K562 (cell line): ENCODE data around the gene GOPC. TPM values are rescaled to one million over a fixed set of nuclear protein-coding genes. Genes with fewer than 3 reads are reported as not detected.
A peak's percentile ranks its signal among the peaks of the same experiment; 100 is the strongest.

Experiments used
- ATAC-seq: fragments of 200-7000 bp; cut with Tn5 transposase; 3 replicates; pipeline ENCODE4 v1.9.1; 2020; ENCODE audit warnings: moderate library complexity
- BruUV-seq: library from RNA; stranded (reverse); fragments of 400-500 nt; replicated peaks from 2 replicates; lab custom pipeline; 2021; lab: Mats Ljungman, UMichigan
- CTCF ChIA-PET: fragments of 300-600 bp; formaldehyde crosslinking; extraction: SDS; loops from one replicate; lab custom pipeline; 2021; ENCODE audit warnings: low intra/inter-chr PET ratio; lab: Yijun Ruan, JAX
- POLR2A ChIA-PET: fragments of 300-600, 350-650 bp; sonication (Branson Sonifier 250); formaldehyde crosslinking; extraction: SDS; loops from one replicate; lab custom pipeline; 2021; ENCODE audit warnings: antibody characterized with exemption, inconsistent platforms; lab: Yijun Ruan, JAX
- DNase-seq, 4 experiments: peaks; one replicate each; pipeline versions ENCODE4 v3.0.0 to v3.0.0-alpha.2; 2011 to 2018; ENCODE audit warnings: low spot score in 3 of 4, mixed read lengths in 3 of 4; ENCODE audit errors: extremely low read depth in 1 of 4
- FAIRE-seq: peaks from 2 replicates; lab custom pipeline; 2011; peaks lifted over from hg19 to GRCh38; lab: Jason Lieb, UNC
- H2AFZ ChIP-seq: 2 replicates; pipeline ENCODE4 v1.6.0; 2011; ENCODE audit warnings: low read depth, low read length, control low read depth, inconsistent platforms
- H3K27ac ChIP-seq: fragments of 200-600 bp; 3 replicates; pipeline ENCODE4 v1.8.0; 2011; ENCODE audit warnings: low read depth, mild to moderate bottlenecking, control low read depth, inconsistent platforms, low read length, moderate library complexity, mixed read lengths; ENCODE audit errors: extremely low read depth
- H3K27me3 ChIP-seq, 2 experiments: fragments of 300-600 bp in 1 of 2; 2 replicates in 1 of 2; 3 replicates in 1 of 2; pipeline versions ENCODE4 v1.6.0 to v1.8.0; 2011; ENCODE audit warnings: inconsistent platforms in 2 of 2, low read length in 2 of 2, mild to moderate bottlenecking in 1 of 2, mixed read lengths in 1 of 2, moderate library complexity in 1 of 2; ENCODE audit not compliant: control insufficient read depth in 2 of 2, insufficient read depth in 2 of 2
- H3K36me3 ChIP-seq: fragments of 300-600 bp; 3 replicates; pipeline ENCODE4 v1.8.0; 2011; ENCODE audit warnings: mild to moderate bottlenecking, low read length, inconsistent platforms; ENCODE audit not compliant: control insufficient read depth, insufficient read depth
- H3K4me1 ChIP-seq, 2 experiments: fragments of 200-600 bp in 1 of 2; replicated peaks in 1 of 2; 2 replicates in 1 of 2; 3 replicates in 1 of 2; pipeline versions ENCODE4 v1.5.1 to v1.8.0; 2011; ENCODE audit warnings: inconsistent platforms in 2 of 2, low read length in 2 of 2, mild to moderate bottlenecking in 1 of 2, mixed read lengths in 1 of 2, moderate library complexity in 1 of 2; ENCODE audit not compliant: control insufficient read depth in 2 of 2, insufficient read depth in 2 of 2
- H3K4me2 ChIP-seq: 2 replicates; pipeline ENCODE4 v1.6.1; 2011; ENCODE audit warnings: low read length, control low read depth, inconsistent platforms, mixed read lengths; ENCODE audit not compliant: insufficient read depth
- H3K4me3 ChIP-seq: fragments of 200-600 bp; sonication (generic), shearing (Covaris generic); 2 replicates; pipeline ENCODE4 v1.5.1; 2016; ENCODE audit warnings: control low read depth, inconsistent platforms
- H3K79me2 ChIP-seq: fragments of 200-600 bp; 3 replicates; pipeline ENCODE4 v1.8.0; 2011; ENCODE audit warnings: low read length, inconsistent platforms; ENCODE audit not compliant: control insufficient read depth, insufficient read depth
- H3K9ac ChIP-seq, 2 experiments: 2 replicates each; pipeline versions ENCODE4 v1.6.0 to v1.6.1; 2011; ENCODE audit warnings: low read depth in 2 of 2, low read length in 2 of 2, control low read depth in 1 of 2, inconsistent platforms in 1 of 2, mild to moderate bottlenecking in 1 of 2, mixed read lengths in 1 of 2; ENCODE audit not compliant: insufficient read depth in 1 of 2
- H3K9me1 ChIP-seq: one replicate; pipeline ENCODE4 v1.6.0; 2011; ENCODE audit warnings: inconsistent platforms, mild to moderate bottlenecking, low read length, moderate library complexity; ENCODE audit not compliant: control insufficient read depth, insufficient read depth
- H3K9me3 ChIP-seq: replicated peaks from 2 replicates; pipeline ENCODE4 v1.5.1; 2011; ENCODE audit warnings: low read depth, low read length, inconsistent platforms; ENCODE audit not compliant: control insufficient read depth, insufficient read depth
- H4K20me1 ChIP-seq: replicated peaks from 2 replicates; pipeline ENCODE4 v1.6.1; 2011; ENCODE audit warnings: low read length, inconsistent platforms, mixed read lengths; ENCODE audit not compliant: control insufficient read depth, insufficient read depth
- CEBPB ChIP-seq: fragments of 450-650 bp; IDR thresholded peaks from 2 replicates; pipeline ENCODE4 v1.6.1; 2016; ENCODE audit warnings: missing genetic modification characterization, missing compliant biosample characterization
- CEBPG ChIP-seq, 3 experiments: fragments of 200-800 bp in 1 of 3; sonication (Bioruptor generic) in 1 of 3; sonication (generic) in 1 of 3; formaldehyde crosslinking in 1 of 3; IDR thresholded peaks in 2 of 3; conservative IDR thresholded peaks in 1 of 3; 2 replicates each; pipeline versions ENCODE4 v1.6.1 to v1.8.0; 2016 to 2022; ENCODE audit warnings: missing compliant biosample characterization in 2 of 3, missing genetic modification characterization in 2 of 3, mild to moderate bottlenecking in 1 of 3, missing genetic modification reagents in 1 of 3
- GABPB1 ChIP-seq: sonication (generic); formaldehyde crosslinking; IDR thresholded peaks from 2 replicates; pipeline ENCODE4 v1.8.0; 2022; ENCODE audit warnings: mild to moderate bottlenecking, missing genetic modification reagents
- MECOM ChIP-seq: fragments of 250-450 bp; sonication (Bioruptor Pico); IDR thresholded peaks from 2 replicates; pipeline ENCODE4 v1.8.0; 2022; ENCODE audit warnings: inconsistent platforms
- WGBS: fragments of 100-300 bp; shearing (Covaris generic); methylation state at CpG from one replicate; pipeline ENCODE4 v1.1.6; 2016; ENCODE audit warnings: low coverage, mixed read lengths; ENCODE audit not compliant: insufficient coverage; ENCODE audit errors: missing lambda C conversion rate; 5-methylcytosine and 5-hydroxymethylcytosine counted together
- in situ Hi-C: fragments of 300-500 bp; cut with MboI; formaldehyde crosslinking; loops from 4 replicates; pipeline ENCODE4 v1.15.0; 2018; ENCODE audit warnings: inconsistent platforms, mixed read lengths
- intact Hi-C: fragments of 100-400 bp; cut with micrococcal nuclease; formaldehyde crosslinking; loops from 2 replicates; pipeline ENCODE4 v1.14.2; 2022
- polyA plus RNA-seq, 8 experiments: library from polyadenylated mRNA; depleted of rRNA in 4 of 8; stranded (reverse) in 5 of 8; unstranded in 3 of 8; fragments of >200 nt; fragmentation: Nextera tagmentation in 2 of 8; fragmentation: Illumina TruSeq in 1 of 8; extraction: Ambion mirVana in 2 of 8; extraction: Trizol in 1 of 8; gene quantifications; 2 replicates each; pipeline versions ENCODE4 v1.2.1 to v1.2.3, GENCODE V29; 2011 to 2014; ENCODE audit warnings: inconsistent platforms in 1 of 8, missing spikeins in 1 of 8
- total RNA-seq, 7 experiments: library from RNA; depleted of rRNA in 6 of 7; stranded (reverse); fragments of >200 nt in 6 of 7; fragmentation: Illumina TruSeq in 2 of 7; extraction: Trizol in 2 of 7; gene quantifications; 2 replicates each; pipeline versions ENCODE4 v1.2.1 to v1.2.3, GENCODE V29; 2011 to 2021; ENCODE audit warnings: low replicate concordance in 1 of 7
- TF ChIP-seq, protein P1 (sequence below): fragments of 450-650 bp; IDR thresholded peaks from 2 replicates; pipeline ENCODE4 v1.6.1; 2016; ENCODE audit warnings: antibody characterized with exemption

The GOPC gene
- total and polyA plus RNA-seq, 9 of the 15 experiments (the other 6 are each of a cell fraction or from before 2014, with no cell fraction given), result 10.0 to 32.2 (median 25.6) TPM

DNA sequence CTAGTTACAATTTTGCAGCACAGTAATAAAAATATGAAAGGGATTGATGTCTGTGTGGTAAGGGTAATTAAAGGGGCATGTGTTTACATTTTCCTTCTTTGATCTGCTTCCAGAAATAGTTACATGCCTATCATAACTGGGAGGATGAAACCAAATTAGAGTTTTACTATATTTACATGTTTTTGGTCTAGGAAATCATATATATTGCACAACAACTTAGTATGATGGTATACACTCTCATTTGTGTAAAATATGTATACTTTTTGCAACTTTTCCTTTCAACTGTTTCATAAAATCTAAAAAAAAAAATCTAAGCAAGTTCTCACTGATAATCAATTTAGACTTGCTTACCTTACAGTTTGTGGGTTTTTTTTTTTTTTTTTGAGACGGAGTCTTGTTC lies 87.7 kb downstream of the GOPC start:
- no peaks in the 10 kb centered on the region for H3K36me3 ChIP-seq
- no peak overlapping the region for H3K27ac ChIP-seq
- POLR2A ChIA-PET, result interaction anchor here (1.1 kb wide), 1 partner anchor 10 kb away, joined by 3 read pairs; no protein-coding TSS in a partner anchor
- FAIRE-seq (no peak), DNase-seq (no peak), ATAC-seq (no peak)
- no peak overlapping the region for H3K4me2 ChIP-seq
- H3K4me3 ChIP-seq, result no peak overlapping the region
- no peaks in the 10 kb centered on the region for H3K9me1 ChIP-seq
- no peaks in the 10 kb centered on the region for H3K27me3 ChIP-seq
- BruUV-seq, result no TSS peak
- H3K9ac ChIP-seq, result no peak overlapping the region
- H3K9me3 ChIP-seq, result no peaks in the 10 kb centered on the region
- TF ChIP-seq CEBPG (CRISPR knock-in tag; IDR thresholded peaks at IDR 0.05) (no peak), CEBPG (tag; conservative IDR thresholded peaks at IDR 0.05 in 1 of 2, IDR thresholded peaks at IDR 0.05 in 1 of 2) (0 out of 4 replicates have a peak, but pooled peaks of 1 of the 2 experiments have one; percentile 25), GABPB1 (no peak), CEBPB (tag) (peak; percentile 31; the same call in 1 of the 2 replicates), MECOM (CRISPR knock-in tag) (no peak)
- TF ChIP-seq, protein P1, sequence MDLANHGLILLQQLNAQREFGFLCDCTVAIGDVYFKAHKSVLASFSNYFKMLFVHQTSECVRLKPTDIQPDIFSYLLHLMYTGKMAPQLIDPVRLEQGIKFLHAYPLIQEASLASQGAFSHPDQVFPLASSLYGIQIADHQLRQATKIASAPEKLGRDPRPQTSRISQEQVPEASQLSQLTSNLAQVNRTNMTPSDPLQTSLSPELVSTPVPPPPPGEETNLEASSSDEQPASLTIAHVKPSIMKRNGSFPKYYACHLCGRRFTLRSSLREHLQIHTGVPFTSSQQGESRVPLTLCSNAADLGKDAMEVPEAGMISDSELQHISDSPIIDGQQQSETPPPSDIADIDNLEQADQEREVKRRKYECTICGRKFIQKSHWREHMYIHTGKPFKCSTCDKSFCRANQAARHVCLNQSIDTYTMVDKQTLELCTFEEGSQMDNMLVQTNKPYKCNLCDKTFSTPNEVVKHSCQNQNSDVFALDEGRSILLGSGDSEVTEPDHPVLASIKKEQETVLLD, result no peak
- TF ChIP-seq, all 486 proteins: peak for 2
- WGBS, result no CpG with 5 or more reads among the region's 1 CpG
- Histone ChIP-seq H2AFZ (no peak overlapping the region), H3K79me2 (no peaks in the 10 kb centered on the region), H3K4me1 (no peaks in the 10 kb centered on the region), H4K20me1 (no peaks in the 10 kb centered on the region)
- intact Hi-C loops, result loop anchor here (5.0 kb wide), 1 partner anchor 32 kb away; the partner anchor contains the start of gene DCBLD1
- in situ Hi-C loops, result no loop called here
- CTCF ChIA-PET, result interaction anchor here (0.6 kb wide), 1 partner anchor 42 kb away, joined by 5 read pairs; no protein-coding TSS in a partner anchor
